Stimulated activated CD4-positive, alpha-beta T cell treated with anti-CD3 and anti-CD28 coated beads, TNF-alpha, amount 100 ng/mL, for 48 hours (primary cell): ENCODE results near the gene SVIP.
A peak's percentile ranks its signal among the peaks of the same experiment; 100 is the strongest.

ENCODE experiments used
- DNase-seq, 3 donors: peaks; one replicate each; pipeline ENCODE4 v3.0.0-alpha.2; 2020; ENCODE audit warnings: low read depth in 3 of 3

The SVIP gene

GRCh38 chr11:22795914-22796313, 33.7 kb downstream of the SVIP start:
- DNase-seq = no peak

DNA sequence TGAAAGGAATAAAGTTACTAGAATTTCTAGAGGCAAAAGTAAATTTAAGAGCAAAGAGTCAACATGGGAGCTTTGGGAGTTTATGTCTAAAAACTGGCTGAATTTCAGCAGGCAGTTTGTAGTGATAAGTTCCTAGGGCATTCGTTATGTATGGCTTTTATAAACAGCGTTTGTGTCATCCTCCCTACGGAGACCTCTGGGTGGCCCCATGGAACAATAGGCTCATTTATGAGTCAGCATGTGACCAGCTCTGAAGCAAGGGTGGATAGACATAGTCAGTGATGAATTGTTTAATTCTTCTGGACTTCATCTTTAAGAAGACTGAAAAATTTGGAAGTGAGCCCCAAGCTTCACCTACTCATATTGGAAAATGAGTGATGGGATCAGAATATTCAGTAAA, 37.1 kb downstream of the SVIP start:
- no peak for DNase-seq

GRCh38 chr11:22787551-22788162, 41.9 kb downstream of the SVIP start:
- DNase-seq = peak in 2 of 3 donors; percentile 3 to 5

- DNase-seq = no peak
These were observed 42.5 kb downstream of the SVIP start for GRCh38 chr11:22787055-22787454.

DNA sequence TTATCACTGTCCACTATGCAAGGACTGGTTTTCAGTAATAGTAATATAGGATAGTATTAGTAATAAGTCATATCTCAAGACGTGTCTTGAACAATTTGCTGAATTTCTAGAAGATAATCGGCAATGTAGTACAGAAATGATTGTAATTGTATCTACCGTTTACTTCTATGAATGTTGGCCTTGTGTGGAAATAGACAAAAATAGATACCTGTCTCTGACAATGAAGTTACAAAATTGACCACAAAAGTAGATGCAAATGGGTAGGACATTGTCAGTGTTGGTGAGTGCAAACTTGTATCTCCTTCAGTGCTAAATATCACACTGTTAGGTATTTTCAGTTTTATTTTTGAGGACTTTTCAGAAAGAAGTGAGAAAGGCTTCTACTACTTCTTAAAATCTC, 43.1 kb downstream of the SVIP start:
- DNase-seq = no peak

DNA sequence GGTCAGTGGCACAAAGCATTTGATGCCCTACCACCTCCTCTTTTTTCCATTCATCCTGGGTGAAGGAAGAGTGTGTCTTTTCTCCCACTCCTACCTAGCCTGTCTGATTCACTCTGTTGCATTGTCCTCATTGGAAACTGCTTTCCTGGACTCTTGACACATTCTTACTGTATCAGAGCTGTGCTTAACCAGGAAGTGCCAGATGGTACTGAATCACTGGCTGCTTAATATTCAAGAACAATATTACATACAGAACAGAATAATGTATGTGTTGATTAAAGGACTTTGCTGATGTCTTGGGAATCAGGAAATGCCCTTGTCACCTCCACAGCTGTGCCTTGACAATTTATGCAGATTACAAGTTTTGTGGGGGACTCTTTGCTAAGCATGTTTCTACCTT, 44.4 kb downstream of the SVIP start:
- no peak for DNase-seq

GRCh38 chr11:22780952-22781593, 48.5 kb downstream of the SVIP start:
- no peak for DNase-seq

GRCh38 chr11:22779850-22780249, 49.8 kb downstream of the SVIP start:
- DNase-seq = no peak

DNA sequence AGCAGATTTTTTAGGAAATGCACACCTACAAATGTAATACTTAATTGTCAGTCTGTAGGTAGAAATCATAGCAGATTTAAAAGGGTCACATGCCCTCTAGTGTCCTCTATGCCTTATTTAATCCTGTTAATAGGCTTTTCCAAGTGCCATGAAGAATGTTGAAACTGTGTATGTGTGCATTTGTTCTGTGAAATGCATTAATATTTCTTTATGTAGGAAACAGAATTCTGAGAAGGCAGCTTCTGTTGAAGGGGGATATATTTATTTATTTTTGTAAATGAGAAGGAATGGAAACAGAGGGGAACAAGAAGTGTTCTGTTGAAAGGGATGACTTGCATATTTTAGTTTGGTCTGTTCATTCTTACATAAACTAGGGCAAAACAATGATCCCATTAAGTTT, 51.0 kb downstream of the SVIP start:
- no peak for DNase-seq

- DNase-seq = no peak
These were observed 54.4 kb downstream of the SVIP start for GRCh38 chr11:22775248-22775647.

DNA sequence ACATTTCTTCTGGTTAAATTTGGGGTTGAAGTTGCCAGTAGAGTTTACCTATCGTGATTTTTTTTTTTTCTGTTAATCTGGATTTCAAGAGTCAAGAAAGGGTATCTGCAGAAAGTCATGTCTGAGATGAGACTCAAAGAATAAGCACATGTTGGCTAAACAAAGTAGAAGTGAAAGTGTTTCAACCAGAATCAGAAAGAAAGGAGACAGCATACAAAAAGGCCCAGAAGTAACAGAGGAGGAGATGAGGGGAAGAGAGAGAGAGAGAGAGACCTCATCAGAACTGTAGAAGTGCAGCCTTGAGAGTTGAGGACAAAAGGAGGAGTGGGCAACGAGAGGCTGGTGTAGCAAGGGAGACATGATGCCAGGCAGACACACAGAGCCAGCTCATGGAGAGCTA, 54.9 kb downstream of the SVIP start:
- DNase-seq = no peak

GRCh38 chr11:22769081-22769480, 60.5 kb downstream of the SVIP start:
- DNase-seq = no peak
